OCI-LY7 (cell line): ENCODE measurements around the gene CLIP3. TPM values are rescaled to one million over a fixed set of nuclear protein-coding genes. Genes with fewer than 3 reads are reported as not detected.

Source experiments
- BruUV-seq: library from RNA; stranded (reverse); fragments of 400-500 nt; replicated peaks from 2 replicates; lab custom pipeline; 2021; lab: Mats Ljungman, UMichigan
- CTCF ChIA-PET: fragments of 300-600 bp; sonication (Branson Sonifier 250); formaldehyde crosslinking; loops from one replicate; lab custom pipeline; 2022; ENCODE audit warnings: antibody characterized with exemption; ENCODE audit not compliant: unreplicated experiment; lab: Charles Lee
- POLR2A ChIA-PET: fragments of 300-600 bp; sonication (Branson Sonifier 250); formaldehyde crosslinking; loops from one replicate; lab custom pipeline; 2022; ENCODE audit warnings: antibody characterized with exemption; lab: Charles Lee
- DNase-seq: peaks from one replicate; pipeline ENCODE4 v3.0.0-alpha.2; 2015; ENCODE audit warnings: low spot score
- H2AFZ ChIP-seq: fragments of 200-600 bp; sonication (generic), shearing (Covaris generic); 2 replicates; pipeline ENCODE4 v1.6.1; 2014; ENCODE audit warnings: mild to moderate bottlenecking, antibody characterized with exemption, low read length, moderate library complexity
- H3K27ac ChIP-seq: fragments of 200-600 bp; sonication (generic); 2 replicates; pipeline ENCODE4 v1.5.1; 2014; ENCODE audit warnings: mixed run types, low read depth, mild to moderate bottlenecking, moderate library complexity, low read length, inconsistent platforms; ENCODE audit not compliant: poor library complexity, severe bottlenecking
- H3K36me3 ChIP-seq: fragments of 200-600 bp; sonication (generic); 2 replicates; pipeline ENCODE4 v1.6.1; 2014; ENCODE audit warnings: mild to moderate bottlenecking, antibody characterized with exemption, low read length, moderate library complexity, mixed read lengths; ENCODE audit not compliant: insufficient read depth
- H3K4me1 ChIP-seq: fragments of 200-600 bp; sonication (generic); 2 replicates; pipeline ENCODE4 v1.5.1; 2014; ENCODE audit warnings: mild to moderate bottlenecking, low read length; ENCODE audit not compliant: insufficient read depth, poor library complexity, severe bottlenecking
- H3K4me2 ChIP-seq: fragments of 200-600 bp; sonication (generic); 2 replicates; pipeline ENCODE4 v1.6.1; 2014; ENCODE audit warnings: mild to moderate bottlenecking, low read length
- H3K4me3 ChIP-seq: fragments of 200-600 bp; sonication (generic); 2 replicates; pipeline ENCODE4 v1.5.1; 2014; ENCODE audit warnings: mild to moderate bottlenecking, low read depth, low read length; ENCODE audit not compliant: poor library complexity, severe bottlenecking
- H3K79me2 ChIP-seq: fragments of 200-600 bp; sonication (generic); 2 replicates; pipeline ENCODE4 v1.6.1; 2016; ENCODE audit warnings: low read depth, mild to moderate bottlenecking, low read length, moderate library complexity, mixed read lengths; ENCODE audit not compliant: insufficient read depth
- H3K9me2 ChIP-seq: fragments of 200-600 bp; sonication (generic); 2 replicates; pipeline ENCODE4 v1.6.1; 2016; ENCODE audit warnings: mild to moderate bottlenecking, low read length, mixed read lengths; ENCODE audit not compliant: insufficient read depth
- H3K9me3 ChIP-seq: fragments of 200-600 bp; sonication (generic); 2 replicates; pipeline ENCODE4 v1.6.1; 2014; ENCODE audit warnings: mild to moderate bottlenecking, mixed run types, low read length, mixed read lengths
- H4K20me1 ChIP-seq: fragments of 200-600 bp; sonication (generic); 2 replicates; pipeline ENCODE4 v1.6.1; 2014; ENCODE audit warnings: mild to moderate bottlenecking, antibody characterized with exemption, low read length, moderate library complexity, mixed read lengths; ENCODE audit not compliant: insufficient read depth
- CTCF ChIP-seq: fragments of 200-600 bp; sonication (generic); conservative IDR thresholded peaks from 2 replicates; pipeline ENCODE4 v1.5.1; 2014; ENCODE audit warnings: mild to moderate bottlenecking, antibody characterized with exemption, low read length, moderate library complexity, mixed read lengths
- EZH2phosphoT487 ChIP-seq: fragments of 200-600 bp; sonication (generic); IDR thresholded peaks from 2 replicates; pipeline ENCODE4 v1.6.1; 2018; ENCODE audit warnings: low read depth, borderline replicate concordance, mild to moderate bottlenecking, mixed run types, antibody characterized with exemption, low read length, moderate library complexity, mixed read lengths
- intact Hi-C: fragments of 100-400 bp; cut with micrococcal nuclease; formaldehyde crosslinking; loops from one replicate; pipeline ENCODE4 v1.10.0; 2022; ENCODE audit not compliant: unreplicated experiment
- total RNA-seq, 2 experiments: library from RNA; depleted of rRNA in 1 of 2; stranded (reverse); fragments of >200 nt in 1 of 2; shearing (Covaris generic) in 1 of 2; gene quantifications; 2 replicates each; pipeline ENCODE4 v1.2.3, GENCODE V29; 2014 to 2022

Gene CLIP3
- total RNA-seq, 2 experiments from 2014 or later, result 0.66 to 2.4 TPM

- Histone ChIP-seq H3K9me2 (no peaks in the 10 kb centered on the region), H3K36me3 (no peaks in the 10 kb centered on the region), H3K4me1 (no peaks in the 10 kb centered on the region), H3K79me2 (no peaks in the 10 kb centered on the region), H3K4me3 (no peak overlapping the region), H3K27ac (no peak overlapping the region), H4K20me1 (no peaks in the 10 kb centered on the region), H3K4me2 (no peak overlapping the region), H3K9me3 (no peaks in the 10 kb centered on the region), H2AFZ (no peak overlapping the region)
- intact Hi-C loops, result no loop called here
- no TSS peak for BruUV-seq
- DNase-seq, result no peak
- POLR2A ChIA-PET, result interaction anchor here (0.6 kb wide), 1 partner anchor 13 kb away, joined by 3 read pairs; no protein-coding TSS in a partner anchor
- CTCF ChIA-PET, result no interaction called here
- TF ChIP-seq EZH2phosphoT487 (no peak), CTCF (no peak)
These were observed 54.4 kb downstream of the CLIP3 start for GRCh38 chr19:35978271-35978670.

- DNase-seq, result peak; percentile 73
- H3K4me2 ChIP-seq, result no peak overlapping the region
- ChIA-PET CTCF (no interaction called here), POLR2A (interaction anchor here (0.6 kb wide), 1 partner anchor 12 kb away, joined by 3 read pairs; no protein-coding TSS in a partner anchor)
- no peaks in the 10 kb centered on the region for H3K9me2 ChIP-seq
- H3K4me3 ChIP-seq, result no peak overlapping the region
- TF ChIP-seq EZH2phosphoT487 (no peak), CTCF (peak; percentile 80)
- H3K27ac ChIP-seq, result no peak overlapping the region
- BruUV-seq, result no TSS peak
- intact Hi-C loops, result no loop called here
- no peak overlapping the region for H2AFZ ChIP-seq
- no peaks in the 10 kb centered on the region for H3K79me2 ChIP-seq
- no peaks in the 10 kb centered on the region for H3K36me3 ChIP-seq
- no peaks in the 10 kb centered on the region for H3K4me1 ChIP-seq
- no peaks in the 10 kb centered on the region for H4K20me1 ChIP-seq
- H3K9me3 ChIP-seq, result no peaks in the 10 kb centered on the region
These were observed 55.0 kb downstream of the CLIP3 start for GRCh38 chr19:35977446-35978222.

GRCh38 chr19:35975608-35976214, 57.0 kb downstream of the CLIP3 start:
- no peak for DNase-seq
- Histone ChIP-seq H3K4me2 (no peak overlapping the region), H3K9me2 (no peaks in the 10 kb centered on the region), H4K20me1 (no peaks in the 10 kb centered on the region), H3K27ac (no peak overlapping the region), H3K36me3 (no peaks in the 10 kb centered on the region), H2AFZ (no peak overlapping the region), H3K4me3 (no peak overlapping the region), H3K79me2 (no peaks in the 10 kb centered on the region), H3K4me1 (no peaks in the 10 kb centered on the region), H3K9me3 (no peaks in the 10 kb centered on the region)
- TF ChIP-seq CTCF, result no peak
- no peak for TF ChIP-seq EZH2phosphoT487
- BruUV-seq, result no TSS peak
- ChIA-PET CTCF (no interaction called here), POLR2A (interaction anchor here (0.6 kb wide), 1 partner anchor 443 kb away, joined by 3 read pairs; no protein-coding TSS in a partner anchor)
- intact Hi-C loops, result no loop called here
